Adrenal gland (tissue), 12 donors: Measurements from ENCODE around the gene SLC35B4. TPM values are rescaled to one million over a fixed set of nuclear protein-coding genes. Genes with fewer than 3 reads are reported as not detected.

ENCODE experiments used
- DNase-seq, 7 donors: peaks; one replicate each; pipeline ENCODE4 v3.0.0-alpha.2; 2019 to 2020
- H3K27ac ChIP-seq, 5 donors: fragments of 200-600 bp; sonication (generic) in 4 of 5; 1 replicate in 3 of 5; 2 replicates in 2 of 5; pipeline versions ENCODE4 v1.5.1 to v1.8.0; 2016 to 2020; ENCODE audit warnings: mild to moderate bottlenecking in 1 of 5
- H3K27me3 ChIP-seq: fragments of 200-600 bp; 2 replicates; pipeline ENCODE4 v1.8.0; 2021
- H3K36me3 ChIP-seq, 2 donors: fragments of 200-600 bp; replicated peaks in 1 of 2; 1 replicate in 1 of 2; 2 replicates in 1 of 2; pipeline versions ENCODE4 v1.5.1 to v1.8.0; 2018 to 2022
- H3K4me1 ChIP-seq, 2 donors: fragments of 200-600 bp; replicated peaks in 1 of 2; 1 replicate in 1 of 2; 2 replicates in 1 of 2; pipeline versions ENCODE4 v1.5.1 to v1.8.0; 2018 to 2021
- H3K4me3 ChIP-seq, 4 donors: fragments of 200-600 bp; sonication (generic) in 3 of 4; one replicate each; pipeline ENCODE4 v1.5.1; 2016 to 2018
- H3K9me3 ChIP-seq, 3 donors: fragments of 200-600 bp; sonication (generic) in 1 of 3; replicated peaks in 1 of 3; 1 replicate in 2 of 3; 2 replicates in 1 of 3; pipeline versions ENCODE4 v1.5.1 to v1.8.0; 2016 to 2021
- POLR2A ChIP-seq, 2 donors: fragments of 450-650 bp; IDR thresholded peaks; one replicate each; pipeline ENCODE4 v1.6.1; 2017; ENCODE audit warnings: antibody characterized with exemption in 2 of 2, mild to moderate bottlenecking in 2 of 2, moderate library complexity in 1 of 2
- WGBS, 4 donors: extraction: QIAGEN DNeasy Blood & Tissue Kit in 2 of 4; methylation state at CpG; one replicate each; pipeline versions ENCODE4 v1.1.5 to v1.1.7; 2013 to 2017; 5-methylcytosine and 5-hydroxymethylcytosine counted together
- intact Hi-C, 2 donors: fragments of 100-400 bp; cut with DNase I; formaldehyde crosslinking; loops; one replicate each; pipeline versions ENCODE4 v1.14.1 to v1.15.0; 2022 to 2023
- polyA plus RNA-seq, 3 donors: library from polyadenylated mRNA; stranded (reverse); fragments of 200-250 nt in 2 of 3; fragments of 350-450 nt in 1 of 3; fragmentation: Illumina TruSeq in 1 of 3; extraction: RNeasy Lipid Tissue Mini Kit (QIAGEN cat#74804) in 1 of 3; gene quantifications; one replicate each; pipeline ENCODE4 v1.2.3, GENCODE V29; 2013 to 2014
- total RNA-seq, 9 donors: library from RNA; depleted of rRNA in 4 of 9; stranded (reverse); fragments of >200 nt in 4 of 9; fragments of 120-200 nt in 1 of 9; fragmentation: NEBNext Ultra II Directional in 1 of 9; extraction: Animal tissue kit (Norgen Biotek cat#: 25700) in 1 of 9; gene quantifications; one replicate each; pipeline versions ENCODE4 v1.1.0 to v1.2.4, GENCODE V29; 2013 to 2023
- TF ChIP-seq, protein P1 (sequence below), 6 experiments: fragments of 450-650 bp in 4 of 6; fragments of 200-600 bp in 2 of 6; sonication (generic) in 1 of 6; IDR thresholded peaks; 1 replicate in 5 of 6; 2 replicates in 1 of 6; pipeline versions ENCODE4 v1.5.1 to v1.8.0; 2016 to 2021; ENCODE audit warnings: antibody characterized with exemption in 6 of 6, mild to moderate bottlenecking in 2 of 6, moderate library complexity in 1 of 6
- donor health status: healthy with polysubstance abuse.
- donor health status: Bipolar disorder and iron deficiency.
- donor health status: DM: yes; HTN: yes; CAD: no.
- donor health status: DM: no; HTN: no; CAD: no.
- donor health status: DM: no; HTN: no; CAD: no.
- donor health status: DM: yes; HTN: yes; CAD: no.

SLC35B4 gene
- total and polyA plus RNA-seq, 12 donors = 6.9 to 34.9 (median 18.1) TPM

DNA sequence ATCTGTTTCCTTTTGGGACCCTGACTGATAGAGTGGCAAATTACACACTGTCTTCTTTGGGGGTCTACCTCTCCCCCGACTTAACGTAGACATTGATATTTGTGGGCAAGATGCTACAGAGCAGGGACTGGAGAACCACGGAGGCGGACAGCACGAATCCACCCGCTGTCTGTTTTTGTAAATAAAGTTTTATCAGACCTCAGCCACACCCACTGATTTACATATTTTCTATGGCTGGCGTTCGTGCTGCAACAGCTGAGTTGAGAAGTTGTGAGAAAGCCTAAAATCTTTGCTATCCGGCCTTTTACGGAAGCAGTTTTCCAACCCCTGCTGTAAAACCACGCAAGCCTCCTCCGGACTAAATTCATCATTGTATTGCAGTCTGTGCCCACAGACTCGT lies 17.2 kb upstream of the SLC35B4 start:
- 77 to 83% (median 78%) methylated on average over 13 of the region's 13 CpGs for WGBS, 4 donors
- Histone ChIP-seq H3K4me1 (no peaks in the 10 kb centered on the region), H3K27me3 (peaks cover 5% of the 10 kb centered on the region), H3K9me3 (no peaks in the 10 kb centered on the region), H3K36me3 (no peaks in the 10 kb centered on the region), H3K4me3 (no peak overlapping the region), H3K27ac (no peak overlapping the region)
- TF ChIP-seq POLR2A (IDR thresholded peaks at IDR 0.05) = no peak
- TF ChIP-seq, protein P1, sequence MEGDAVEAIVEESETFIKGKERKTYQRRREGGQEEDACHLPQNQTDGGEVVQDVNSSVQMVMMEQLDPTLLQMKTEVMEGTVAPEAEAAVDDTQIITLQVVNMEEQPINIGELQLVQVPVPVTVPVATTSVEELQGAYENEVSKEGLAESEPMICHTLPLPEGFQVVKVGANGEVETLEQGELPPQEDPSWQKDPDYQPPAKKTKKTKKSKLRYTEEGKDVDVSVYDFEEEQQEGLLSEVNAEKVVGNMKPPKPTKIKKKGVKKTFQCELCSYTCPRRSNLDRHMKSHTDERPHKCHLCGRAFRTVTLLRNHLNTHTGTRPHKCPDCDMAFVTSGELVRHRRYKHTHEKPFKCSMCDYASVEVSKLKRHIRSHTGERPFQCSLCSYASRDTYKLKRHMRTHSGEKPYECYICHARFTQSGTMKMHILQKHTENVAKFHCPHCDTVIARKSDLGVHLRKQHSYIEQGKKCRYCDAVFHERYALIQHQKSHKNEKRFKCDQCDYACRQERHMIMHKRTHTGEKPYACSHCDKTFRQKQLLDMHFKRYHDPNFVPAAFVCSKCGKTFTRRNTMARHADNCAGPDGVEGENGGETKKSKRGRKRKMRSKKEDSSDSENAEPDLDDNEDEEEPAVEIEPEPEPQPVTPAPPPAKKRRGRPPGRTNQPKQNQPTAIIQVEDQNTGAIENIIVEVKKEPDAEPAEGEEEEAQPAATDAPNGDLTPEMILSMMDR (IDR thresholded peaks at IDR 0.05) = no peak
- DNase-seq = no peak
- intact Hi-C loops = no loop called here

- no peaks in the 10 kb centered on the region for H3K36me3 ChIP-seq
- no peak for TF ChIP-seq POLR2A (IDR thresholded peaks at IDR 0.05)
- TF ChIP-seq, protein P1 (IDR thresholded peaks at IDR 0.05) = no peak
- 69 to 81% (median 79%) methylated on average over 1 of the region's 1 CpG for WGBS, 4 donors
- no peak for DNase-seq
- H3K27ac ChIP-seq = no peak overlapping the region
- H3K9me3 ChIP-seq = no peaks in the 10 kb centered on the region
- intact Hi-C loops = no loop called here
- no peaks in the 10 kb centered on the region for H3K4me1 ChIP-seq
- H3K4me3 ChIP-seq = no peak overlapping the region
- H3K27me3 ChIP-seq = peaks cover 5% of the 10 kb centered on the region
These were observed 16.2 kb upstream of the SLC35B4 start for GRCh38 chr7:134332892-134333291.

- DNase-seq = no peak
- H3K27me3 ChIP-seq = peaks cover 5% of the 10 kb centered on the region
- H3K4me3 ChIP-seq = no peak overlapping the region
- H3K27ac ChIP-seq = no peak overlapping the region
- no peaks in the 10 kb centered on the region for H3K4me1 ChIP-seq
- no peak for TF ChIP-seq POLR2A (IDR thresholded peaks at IDR 0.05)
- TF ChIP-seq, protein P1 (IDR thresholded peaks at IDR 0.05) = no peak
- no peaks in the 10 kb centered on the region for H3K36me3 ChIP-seq
- intact Hi-C loops = no loop called here
- H3K9me3 ChIP-seq = no peaks in the 10 kb centered on the region
- WGBS, 4 donors = 89 to 95% (median 91%) methylated on average over 7 of the region's 7 CpGs
These were observed 14.7 kb upstream of the SLC35B4 start for GRCh38 chr7:134331393-134331792.

DNA sequence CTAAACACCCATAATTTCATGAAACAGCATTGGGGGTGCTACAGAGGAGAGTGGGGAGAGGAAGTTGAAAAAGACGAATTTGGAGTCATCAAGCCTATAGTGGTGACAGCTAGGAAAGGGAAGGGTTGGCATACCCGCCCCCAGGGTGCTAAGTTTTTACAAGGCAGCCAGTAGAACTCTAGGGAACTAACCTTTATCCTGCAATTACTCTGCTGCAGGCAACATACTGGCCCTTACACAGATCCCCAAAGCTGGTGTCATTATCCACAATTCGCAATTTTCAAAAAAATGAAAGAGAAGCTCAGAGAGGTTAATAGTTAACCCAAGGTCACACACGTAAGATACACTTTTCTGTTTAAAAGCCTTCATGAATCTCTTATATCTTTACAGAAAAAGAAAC lies 14.2 kb upstream of the SLC35B4 start:
- Histone ChIP-seq H3K27me3 (peaks cover 5% of the 10 kb centered on the region), H3K27ac (no peak overlapping the region), H3K4me3 (no peak overlapping the region), H3K4me1 (no peaks in the 10 kb centered on the region), H3K9me3 (no peaks in the 10 kb centered on the region), H3K36me3 (no peaks in the 10 kb centered on the region)
- intact Hi-C loops = no loop called here
- 58 to 65% (median 61%) methylated on average over 4 of the region's 4 CpGs for WGBS, 4 donors
- no peak for TF ChIP-seq POLR2A (IDR thresholded peaks at IDR 0.05)
- TF ChIP-seq, protein P1 (IDR thresholded peaks at IDR 0.05) = no peak
- DNase-seq = no peak
